Amygdala (tissue), 56 donors: Measurements from ENCODE around the gene DHPS.
"Not testable (repeated sequence)": the region's sequence is repeated elsewhere in the genome, so short reads cannot be mapped to it uniquely, and the experiment has no call there.

ENCODE experiments used
- DNase-seq, 56 donors: peaks; one replicate each; lab custom pipeline; 2025; lab: John Stamatoyannopoulos, UW

Gene DHPS

DNA sequence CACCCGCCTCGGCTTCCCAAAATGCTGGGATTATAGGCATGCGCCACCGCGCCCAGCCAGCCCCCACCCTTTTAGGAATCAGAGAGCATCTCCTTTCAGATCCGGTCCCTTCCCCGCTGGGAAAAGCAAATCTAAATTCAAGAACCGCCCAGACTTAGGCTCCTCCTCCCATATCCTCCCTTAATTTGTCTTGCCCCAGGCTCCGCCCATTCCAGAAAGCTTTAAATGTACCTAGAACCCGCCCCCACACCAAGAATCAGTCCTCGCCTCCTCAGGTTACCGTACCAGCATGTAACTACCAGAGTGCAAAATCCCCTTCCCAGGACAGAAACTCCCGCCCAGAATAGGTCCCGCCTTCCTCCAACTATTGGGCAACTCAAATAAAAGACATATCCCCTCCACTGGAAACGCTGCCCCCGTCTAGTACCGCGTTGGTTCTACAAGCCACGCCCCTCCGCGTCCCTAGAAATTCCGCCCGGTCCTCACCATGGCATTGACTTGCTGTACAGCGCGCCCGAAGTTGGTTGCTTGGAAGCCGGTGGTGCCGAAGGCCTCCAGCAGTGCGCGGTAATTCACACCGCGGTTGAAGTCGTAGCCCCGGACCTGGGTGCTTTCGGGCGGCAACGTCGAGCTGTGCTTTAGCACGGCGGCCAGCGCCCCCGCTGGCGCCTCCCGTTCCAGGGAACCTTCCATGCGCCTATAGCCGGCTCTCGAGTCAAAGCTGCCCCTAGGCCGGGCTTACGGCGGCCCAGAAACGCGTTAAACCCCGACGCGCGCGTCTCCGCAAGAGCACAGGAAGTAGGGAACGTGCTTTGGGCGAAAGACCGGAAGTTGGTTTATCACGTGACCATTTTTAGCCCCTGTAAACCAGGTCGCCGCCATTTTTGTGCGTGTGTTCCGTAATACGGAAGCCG is at the start of gene DHPS:
DHPS (minus strand) TSS at position 807 of the 914 bp plus-strand sequence; CDS start at position 693, 114 bp downstream.
- DNase-seq = peak in 55 of 56 donors; percentile 32 to 93 (median 81)

DNA sequence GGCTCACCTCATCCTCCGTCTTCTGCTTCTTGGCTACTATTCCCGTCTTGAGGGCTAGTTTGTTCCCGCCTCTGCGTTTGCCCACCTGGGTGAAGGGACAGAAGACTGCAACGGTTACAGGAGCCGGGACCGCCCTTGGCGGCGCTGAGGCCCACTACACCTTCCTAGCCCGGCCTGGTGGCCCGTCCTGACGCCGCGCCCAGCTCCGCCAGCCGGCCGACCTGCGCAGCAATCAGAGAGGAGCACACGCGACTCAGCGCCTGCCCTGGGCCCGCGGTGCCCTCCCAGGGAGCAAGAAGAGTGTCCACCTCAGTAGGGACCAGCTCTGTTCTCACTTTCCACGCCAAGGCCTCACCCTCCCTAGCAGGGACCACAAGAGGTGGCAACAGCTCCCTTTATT is 49.7 kb upstream of the DHPS start:
- no peak for DNase-seq

DNA sequence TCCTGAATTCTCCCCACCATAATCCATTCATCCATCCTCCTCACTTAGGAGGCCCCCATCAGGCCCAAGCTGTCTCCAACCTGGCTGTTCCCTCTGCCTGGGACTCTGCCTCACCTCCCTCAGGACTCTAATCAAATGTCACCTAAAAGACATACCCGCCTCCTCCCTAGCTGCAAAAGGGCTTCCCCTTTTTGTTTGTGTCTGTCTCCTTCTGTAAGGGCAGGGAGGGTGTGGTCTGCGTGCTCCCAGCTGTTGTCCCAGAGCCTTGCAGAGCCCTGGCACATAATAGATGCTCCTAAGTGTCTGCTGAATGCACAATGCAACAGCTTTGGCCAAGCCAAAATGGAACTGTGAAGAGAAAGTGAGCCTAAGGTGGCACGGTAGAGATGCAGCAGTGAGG is 48.4 kb upstream of the DHPS start:
- no peak for DNase-seq

DNA sequence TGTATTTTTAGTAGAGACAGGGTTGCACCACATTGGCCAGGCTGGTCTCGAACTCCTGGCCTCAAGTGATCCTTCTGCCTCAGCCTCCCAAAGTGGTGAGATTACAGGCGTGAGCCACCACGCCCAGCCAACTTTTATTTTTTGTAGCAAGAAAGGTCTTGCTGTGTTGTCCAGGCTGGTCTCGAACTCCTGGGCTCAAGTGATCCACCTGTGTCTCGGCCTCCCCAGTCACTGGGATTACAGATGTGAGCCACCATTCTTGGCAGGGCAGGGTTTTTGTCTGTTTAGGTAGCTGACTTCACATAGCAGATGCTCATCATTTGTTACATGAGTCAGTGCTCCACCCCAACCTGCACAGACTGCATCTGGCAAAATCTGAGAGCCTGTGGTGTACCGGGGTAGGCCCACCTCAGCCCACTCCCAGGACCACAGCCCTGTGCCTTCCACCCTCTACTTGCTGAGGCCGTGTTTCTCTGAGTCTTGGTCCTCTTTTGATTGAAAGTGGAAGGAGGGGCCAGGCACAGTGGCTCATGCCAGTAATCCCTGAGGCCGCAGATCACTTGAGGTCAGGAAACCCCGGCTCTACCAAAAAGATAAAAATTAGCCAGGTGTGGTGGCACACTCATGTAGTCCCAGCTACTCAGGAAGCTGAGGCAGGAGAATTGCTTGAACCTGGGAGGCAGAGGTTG is 46.2 kb upstream of the DHPS start:
- no peak for DNase-seq

DNA sequence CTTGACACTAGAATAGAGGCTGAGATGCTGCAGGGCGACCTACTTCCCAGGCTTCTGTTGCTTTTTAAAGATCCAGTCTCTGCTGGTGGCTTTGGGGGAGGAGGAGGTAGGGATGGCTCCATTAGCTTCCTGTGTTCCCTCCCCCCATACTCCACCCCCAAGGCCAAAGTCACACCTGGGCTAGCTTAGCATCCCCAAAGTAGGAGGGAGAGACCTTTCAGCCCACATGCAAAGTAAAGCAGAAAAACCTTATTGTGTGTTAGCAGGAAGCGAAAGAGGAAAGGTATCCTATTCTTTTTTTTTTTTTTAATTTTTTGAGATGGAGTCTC is 45.3 kb upstream of the DHPS start:
- no peak for DNase-seq

DNA sequence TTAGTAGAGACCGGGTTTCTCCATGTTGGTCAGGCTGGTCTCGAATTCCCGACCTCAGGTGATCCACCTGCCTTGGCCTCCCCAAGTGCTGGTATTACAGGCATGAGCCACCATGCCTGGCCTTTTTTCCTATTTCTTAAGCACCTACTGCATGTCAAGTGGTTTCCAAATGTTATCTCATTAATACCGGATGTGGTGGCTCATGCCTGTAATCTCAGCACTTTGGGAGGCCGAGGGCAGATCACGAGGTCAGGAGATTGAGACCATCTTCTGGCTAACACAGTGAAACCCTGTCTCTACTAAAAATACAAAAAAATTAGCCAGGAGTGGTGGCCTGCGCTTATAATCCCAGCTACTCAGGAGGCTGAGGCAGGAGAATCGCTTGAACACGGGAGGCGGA is 43.9 kb upstream of the DHPS start:
- not testable (repeated sequence) for DNase-seq

DNA sequence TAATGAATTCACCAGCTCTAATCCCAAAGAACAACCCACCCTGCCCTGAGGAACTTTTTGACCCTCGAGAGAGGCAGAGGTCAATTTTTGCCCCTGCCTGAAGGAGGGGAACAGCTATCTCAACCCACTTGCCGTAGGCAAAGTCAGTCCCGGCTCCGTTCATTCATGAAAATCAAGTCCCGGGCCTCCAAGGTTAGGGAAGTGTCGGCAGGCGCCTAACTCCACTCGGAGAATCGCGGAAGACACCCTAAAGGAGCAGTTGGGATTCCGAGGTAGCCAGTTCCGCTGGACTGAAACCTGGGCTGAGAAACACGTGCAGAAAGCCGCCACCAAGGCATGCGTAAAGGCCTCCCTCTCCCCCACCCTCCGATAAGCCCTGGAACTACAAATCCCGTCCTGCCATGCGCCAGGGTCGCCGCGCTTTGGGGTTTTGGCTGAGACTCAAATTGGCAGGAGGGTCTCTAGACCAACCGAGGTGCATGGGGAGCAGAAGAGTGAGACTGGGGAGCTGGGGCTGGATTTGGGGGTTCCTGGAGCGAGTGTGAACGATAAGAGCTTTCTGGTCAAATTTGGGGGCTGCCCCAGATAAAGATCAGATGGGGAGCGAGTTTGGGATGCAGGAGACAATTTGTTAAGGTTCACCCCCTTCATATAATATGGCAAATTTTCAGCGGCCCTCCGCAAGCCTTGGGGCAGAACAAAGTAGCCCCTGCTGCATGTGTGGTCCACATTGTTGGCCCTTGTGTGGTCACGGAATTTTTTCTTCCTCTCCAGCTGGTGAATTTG is 42.2 kb upstream of the DHPS start, which contains the start of gene TNPO2:
TNPO2 (minus strand) TSS at position 292 of the 786 bp plus-strand sequence. CDS start 2,955 bp downstream, outside the sequence.
- peak in 49 of 56 donors; percentile 6 to 67 (median 39) for DNase-seq

DNA sequence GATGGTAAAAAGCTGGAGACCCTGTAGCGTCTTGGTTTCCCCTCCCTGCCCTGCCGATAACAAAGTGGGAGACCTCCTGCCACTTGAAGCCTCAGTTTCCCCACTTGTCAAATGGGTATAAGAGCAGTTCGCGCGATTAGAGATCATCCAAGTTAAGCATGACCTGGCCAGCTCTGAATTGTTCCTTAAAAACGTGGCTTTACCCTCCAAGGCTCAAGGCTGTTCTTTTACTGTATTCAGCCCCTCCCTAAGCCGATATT is 41.6 kb upstream of the DHPS start:
- DNase-seq = no peak

DNA sequence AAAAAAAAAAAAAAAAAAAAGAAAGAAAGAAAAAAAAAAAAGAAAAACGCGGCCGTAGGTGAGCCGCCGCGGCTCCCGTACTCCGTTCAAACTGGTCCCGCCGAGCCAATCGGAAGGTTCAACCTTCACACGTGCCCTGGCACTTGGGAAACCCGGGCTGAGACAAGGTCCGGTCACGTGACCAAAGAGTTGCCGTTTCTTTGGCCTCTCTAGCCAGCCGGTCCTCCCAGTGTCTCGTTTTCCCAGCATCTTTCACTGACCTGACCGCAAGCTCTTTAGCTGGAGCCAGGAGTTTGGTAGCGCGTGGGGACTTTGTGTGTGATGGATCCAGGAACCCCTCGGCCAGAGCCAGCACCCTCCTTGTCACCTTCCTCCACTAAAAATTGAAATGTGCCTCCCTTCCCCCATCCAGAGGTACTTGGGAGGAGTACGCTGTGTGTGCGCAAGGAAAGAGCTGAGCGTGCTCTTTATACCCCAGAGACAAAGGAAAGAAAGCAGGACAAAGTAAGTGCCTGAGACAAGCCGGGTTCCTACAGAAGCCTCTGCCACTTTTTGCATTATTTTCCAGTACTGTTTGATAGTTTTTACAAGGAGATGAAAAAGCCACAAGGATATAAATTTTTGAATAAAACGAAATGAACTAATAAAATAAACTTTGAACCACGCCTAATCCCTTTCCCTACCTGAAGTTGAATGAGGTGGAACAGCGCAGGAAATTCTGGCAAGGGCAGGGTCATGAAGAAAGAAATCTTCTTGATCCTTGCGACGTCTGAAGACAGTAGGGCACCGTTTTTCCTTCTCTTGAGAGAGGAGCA is 41.1 kb upstream of the DHPS start:
- DNase-seq = peak; percentile 27 to 99 (median 93)

DNA sequence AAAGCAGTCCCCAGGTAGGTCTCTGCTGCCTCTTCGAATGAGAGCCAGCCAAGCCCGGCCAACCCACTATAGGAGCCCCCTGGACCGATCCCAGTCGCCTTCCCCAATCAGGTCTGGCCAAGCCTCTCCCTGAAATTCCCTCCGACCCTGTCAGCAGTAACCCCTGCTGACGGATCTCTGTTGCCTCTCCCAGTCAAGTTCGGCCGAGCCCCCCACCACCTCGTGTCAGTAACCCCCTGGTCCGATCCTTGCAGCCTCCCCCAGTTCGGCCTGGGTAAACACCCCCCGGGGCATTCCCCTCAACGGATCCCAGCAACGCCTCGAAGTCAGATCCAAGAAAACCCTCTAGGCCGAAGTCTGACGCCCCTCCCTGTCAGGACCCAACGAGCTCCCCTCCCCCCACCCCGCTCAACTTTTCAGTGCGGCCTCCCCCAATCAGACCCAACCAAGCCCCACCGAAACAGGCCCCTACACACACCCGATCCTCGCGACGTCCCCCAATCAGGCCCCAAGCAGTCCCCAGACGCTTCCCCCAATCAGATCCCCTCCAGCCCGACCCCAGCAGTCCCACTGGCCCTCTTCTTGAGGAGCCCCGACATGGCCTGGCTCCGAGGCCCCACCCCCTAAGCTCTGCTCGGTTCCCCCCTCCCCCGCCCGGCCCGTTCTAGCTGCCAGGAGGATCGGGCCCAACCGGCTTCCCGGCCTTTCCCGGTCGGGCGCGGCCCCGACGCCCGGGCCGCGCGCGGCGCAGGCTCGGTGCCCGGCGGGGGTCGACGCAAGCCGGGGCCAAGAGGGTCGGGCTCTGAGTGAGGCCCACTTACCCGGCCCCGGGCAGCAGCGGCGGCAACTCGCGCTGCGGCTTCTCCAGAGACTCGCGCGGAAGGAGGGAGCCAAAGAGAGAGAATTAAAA is 40.2 kb upstream of the DHPS start:
- DNase-seq = peak in 44 of 56 donors; percentile 17 to 75 (median 52)

DNA sequence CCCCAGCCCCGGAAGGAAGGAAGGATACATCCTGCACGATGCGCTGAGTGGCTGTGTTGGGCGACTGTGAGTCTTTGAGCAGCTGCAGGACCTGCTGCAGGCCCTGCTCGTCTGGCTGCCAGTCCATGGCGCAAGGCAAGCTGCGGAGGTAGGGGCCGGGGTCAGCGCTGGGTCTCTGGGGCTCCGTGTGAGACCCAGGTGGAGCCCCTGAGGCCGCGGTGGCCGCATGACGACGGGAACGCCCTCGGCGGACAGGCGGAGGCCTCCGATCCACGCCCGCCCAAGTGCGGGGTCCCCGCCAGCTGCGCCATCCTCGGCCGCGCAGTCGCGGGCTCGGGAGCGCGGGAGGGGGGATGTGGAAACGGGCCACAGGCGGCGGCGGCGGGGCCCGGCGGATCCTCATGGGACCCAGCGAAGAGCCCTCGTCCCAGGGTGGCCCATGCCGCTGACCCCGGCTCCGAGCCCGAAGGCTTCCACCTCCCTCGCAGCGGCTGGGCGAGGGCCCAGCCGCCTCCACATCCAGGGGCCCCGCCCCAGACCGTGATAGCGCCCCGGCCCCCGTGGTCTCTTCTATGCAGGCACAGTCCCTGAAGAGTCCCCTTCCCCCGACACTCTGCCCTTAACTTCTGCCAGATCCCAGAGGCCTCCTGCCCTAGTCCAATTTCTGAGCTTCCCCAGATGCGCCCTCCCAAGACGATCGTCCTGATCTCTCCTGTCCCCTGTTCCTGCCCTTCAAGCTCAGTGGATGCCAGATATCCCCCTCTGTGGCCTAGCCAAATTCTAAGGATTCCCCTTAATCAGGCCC is 39.4 kb upstream of the DHPS start:
- peak in 16 of 56 donors; percentile 2 to 52 (median 18) for DNase-seq

DNA sequence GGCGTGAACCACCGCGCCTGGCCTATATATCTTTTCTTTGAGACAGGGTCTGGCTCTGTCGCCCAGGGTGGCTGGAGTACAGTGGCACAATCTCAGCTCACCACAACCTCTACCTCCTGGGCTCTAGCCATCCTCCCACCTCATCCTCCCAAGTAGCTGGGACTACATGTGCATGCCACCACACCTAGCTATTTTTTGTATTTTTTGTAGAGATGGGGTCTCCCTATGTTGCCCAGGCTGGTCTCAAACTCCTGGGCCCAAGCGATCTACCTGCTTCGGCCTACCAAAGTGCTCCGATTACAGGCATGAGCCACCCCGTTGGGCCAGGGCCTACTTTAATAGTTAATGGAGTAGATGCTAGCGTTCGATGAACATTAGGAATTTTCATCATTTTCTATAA is 38.6 kb upstream of the DHPS start:
- DNase-seq = no peak

DNA sequence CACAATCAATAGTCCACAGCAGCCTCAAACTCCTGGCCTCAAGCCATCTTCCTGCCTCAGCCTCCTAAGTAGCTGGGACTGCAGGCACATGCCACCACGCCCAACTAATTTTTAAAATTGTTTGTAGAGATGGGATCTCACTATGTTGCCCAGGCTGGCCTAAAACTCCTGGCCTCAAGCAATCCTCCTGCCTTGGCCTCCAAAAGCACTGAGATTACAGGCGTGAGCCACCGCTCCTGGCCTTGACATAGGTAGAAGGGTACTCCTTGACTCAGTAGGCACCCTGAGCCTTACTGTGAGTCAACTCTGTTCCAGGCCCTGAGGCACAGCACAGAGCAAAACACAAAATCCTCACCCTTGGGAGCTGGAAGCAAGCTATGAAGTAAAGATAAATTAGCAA is 34.2 kb upstream of the DHPS start:
- DNase-seq = no peak

DNA sequence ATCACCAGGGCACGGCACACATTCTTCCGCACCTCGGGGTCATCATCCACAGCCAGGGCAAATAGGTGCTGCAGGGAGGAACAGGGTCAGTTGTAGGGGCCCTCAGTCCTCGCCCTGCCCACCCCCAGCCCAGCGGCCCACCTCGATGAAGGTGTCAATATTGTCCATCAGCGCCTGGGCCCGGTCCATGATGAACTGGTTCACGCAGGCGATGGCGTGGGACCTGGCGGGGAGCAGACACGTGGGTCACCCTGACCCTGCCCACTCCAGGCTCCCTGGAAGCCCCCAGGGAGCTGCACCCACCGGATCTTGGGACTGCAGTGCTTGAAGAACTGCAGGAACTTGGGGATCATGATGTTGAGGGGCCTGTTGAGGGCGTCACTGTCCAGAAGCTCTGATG is 33.4 kb upstream of the DHPS start:
- no peak for DNase-seq

DNA sequence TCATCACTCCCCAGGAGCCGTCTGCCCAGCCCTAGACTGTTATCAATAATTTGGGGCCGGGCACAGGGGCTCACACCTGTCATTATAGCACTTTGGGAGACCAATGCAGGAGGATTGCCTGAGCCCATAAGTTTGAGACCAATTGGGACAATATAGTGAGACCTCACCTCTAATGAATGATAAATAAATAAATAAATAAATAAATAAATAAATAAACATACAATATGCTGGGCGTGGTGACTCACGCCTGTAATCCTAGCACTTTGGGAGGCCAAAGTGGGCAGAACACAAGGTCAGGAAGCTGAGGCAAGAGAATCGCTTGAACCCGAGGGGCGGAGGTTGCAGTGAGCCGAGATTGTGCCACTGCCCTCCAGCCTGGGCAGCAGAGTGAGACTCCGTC is 31.6 kb upstream of the DHPS start:
- DNase-seq = not testable (repeated sequence)

DNA sequence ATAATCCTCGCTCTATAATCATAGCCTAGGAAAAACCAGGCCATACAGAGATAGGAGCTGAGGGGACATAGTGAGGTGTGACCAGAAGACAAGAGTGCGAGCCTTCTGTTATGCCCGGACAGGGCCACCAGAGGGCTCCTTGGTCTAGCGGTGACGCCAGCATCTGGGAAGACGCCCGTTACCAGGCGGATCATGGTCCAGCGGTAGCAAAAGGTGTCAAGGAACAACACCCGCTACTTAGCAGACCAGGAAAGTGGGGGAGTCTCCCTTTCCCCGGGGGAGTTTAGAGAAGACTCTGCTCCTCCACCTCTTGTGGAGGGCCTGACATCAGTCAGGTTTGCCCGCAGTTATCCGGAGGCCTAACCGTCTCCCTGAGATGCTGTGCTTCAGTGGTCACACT is 30.4 kb upstream of the DHPS start:
- peak in 4 of 56 donors; percentile 16 to 45 (median 40) for DNase-seq

DNA sequence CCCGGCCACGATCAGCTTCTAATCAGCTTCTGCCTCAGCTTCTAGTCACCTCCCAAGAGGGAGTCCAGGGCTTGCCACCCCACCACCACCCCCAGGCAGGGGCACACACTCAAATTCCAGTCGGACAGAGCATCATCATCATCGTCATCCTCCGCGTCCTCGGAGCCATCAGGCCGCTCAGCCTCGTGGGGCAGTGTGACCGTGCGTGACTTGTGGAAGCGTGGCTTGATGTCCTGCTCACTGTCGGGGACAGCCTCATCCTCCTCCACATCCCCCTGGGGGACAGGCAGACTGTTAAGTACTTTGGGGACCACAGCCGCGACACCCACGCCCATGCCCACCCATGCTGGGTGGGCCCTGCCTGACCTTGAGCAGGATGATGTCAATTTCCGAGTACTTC is 29.5 kb upstream of the DHPS start:
- DNase-seq = no peak

DNA sequence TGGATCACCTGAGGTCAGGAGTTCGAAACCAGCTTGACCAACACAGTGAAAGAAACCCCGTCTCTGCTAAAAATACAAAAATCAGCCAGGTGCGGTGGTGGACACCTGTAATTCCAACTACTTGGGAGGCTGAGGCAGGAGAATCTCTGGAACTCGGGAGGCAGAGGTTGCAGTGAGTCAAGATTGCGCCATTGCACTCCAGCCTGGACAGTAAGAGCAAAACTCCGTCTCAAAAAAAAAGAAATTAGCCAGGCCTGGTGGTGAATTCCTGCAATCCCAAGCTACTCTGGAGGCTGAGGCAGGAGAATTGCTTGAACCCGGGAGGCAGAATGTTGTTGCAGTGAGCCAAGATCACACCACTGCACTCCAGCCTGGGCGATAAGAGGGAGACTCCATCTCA is 27.0 kb upstream of the DHPS start:
- DNase-seq = no peak
